Astrocyte (in vitro differentiated cells and primary cell): ENCODE results near the gene ELMO1. TPM values are rescaled to one million over a fixed set of nuclear protein-coding genes. Genes with fewer than 3 reads are reported as not detected.

Source experiments
- DNase-seq: peaks from one replicate; pipeline ENCODE4 v3.0.0-alpha.2; 2010; ENCODE audit warnings: low read depth
- FAIRE-seq: peaks from 2 replicates; lab custom pipeline; 2011; peaks lifted over from hg19 to GRCh38; lab: Jason Lieb, UNC
- H2AFZ ChIP-seq: 2 replicates; pipeline ENCODE4 v1.6.0; 2012; ENCODE audit warnings: low read depth, low read length, inconsistent platforms
- H3K27ac ChIP-seq: 2 replicates; pipeline ENCODE4 v1.5.1; 2011; ENCODE audit warnings: low read depth, low read length, inconsistent platforms
- H3K27me3 ChIP-seq: 2 replicates; pipeline ENCODE4 v1.6.0; 2011; ENCODE audit warnings: low read length, inconsistent platforms; ENCODE audit not compliant: insufficient read depth
- H3K36me3 ChIP-seq: 2 replicates; pipeline ENCODE4 v1.5.1; 2011; ENCODE audit warnings: low read length, inconsistent platforms; ENCODE audit not compliant: insufficient read depth
- H3K4me1 ChIP-seq: 2 replicates; pipeline ENCODE4 v1.5.1; 2011; ENCODE audit warnings: low read length, inconsistent platforms; ENCODE audit not compliant: insufficient read depth
- H3K4me2 ChIP-seq: 2 replicates; pipeline ENCODE4 v1.6.0; 2012; ENCODE audit warnings: low read length, inconsistent platforms
- H3K4me3 ChIP-seq: 2 replicates; pipeline ENCODE4 v1.5.1; 2011; ENCODE audit warnings: low read depth, mild to moderate bottlenecking, low read length, inconsistent platforms; ENCODE audit not compliant: insufficient read depth
- H3K79me2 ChIP-seq: 2 replicates; pipeline ENCODE4 v1.6.0; 2012; ENCODE audit warnings: mild to moderate bottlenecking, low read length, inconsistent platforms; ENCODE audit not compliant: insufficient read depth
- H3K9ac ChIP-seq: 2 replicates; pipeline ENCODE4 v1.6.0; 2012; ENCODE audit warnings: mild to moderate bottlenecking, low read length, inconsistent platforms
- H3K9me3 ChIP-seq: 2 replicates; pipeline ENCODE4 v1.5.1; 2012; ENCODE audit warnings: low read depth, mild to moderate bottlenecking, low read length, inconsistent platforms; ENCODE audit not compliant: insufficient read depth
- H4K20me1 ChIP-seq: 2 replicates; pipeline ENCODE4 v1.6.0; 2012; ENCODE audit warnings: low read length, inconsistent platforms; ENCODE audit not compliant: insufficient read depth
- H3K27ac Mint-ChIP-seq: one replicate; pipeline ENCODE4 v1.8.0; 2021; ENCODE audit warnings: mild to moderate bottlenecking, mixed read lengths; ENCODE audit not compliant: unreplicated experiment
- H3K27me3 Mint-ChIP-seq: one replicate; pipeline ENCODE4 v1.8.0; 2021; ENCODE audit warnings: low read depth, mixed read lengths; ENCODE audit not compliant: unreplicated experiment
- H3K36me3 Mint-ChIP-seq: one replicate; pipeline ENCODE4 v1.8.0; 2021; ENCODE audit warnings: low read depth, mixed read lengths; ENCODE audit not compliant: unreplicated experiment
- H3K4me1 Mint-ChIP-seq: one replicate; pipeline ENCODE4 v1.8.0; 2021; ENCODE audit warnings: low read depth, mixed read lengths; ENCODE audit not compliant: unreplicated experiment
- H3K4me3 Mint-ChIP-seq: one replicate; pipeline ENCODE4 v1.8.0; 2021; ENCODE audit warnings: mild to moderate bottlenecking, moderate library complexity, mixed read lengths; ENCODE audit not compliant: unreplicated experiment
- H3K9me3 Mint-ChIP-seq: one replicate; pipeline ENCODE4 v1.8.0; 2021; ENCODE audit warnings: mild to moderate bottlenecking, mixed read lengths; ENCODE audit not compliant: unreplicated experiment
- CTCF ChIP-seq: IDR thresholded peaks from 2 replicates; pipeline ENCODE4 v1.5.1; 2011; ENCODE audit warnings: low read depth, mild to moderate bottlenecking, inconsistent platforms, low read length, moderate library complexity; ENCODE audit not compliant: insufficient read depth
- EZH2 ChIP-seq: IDR thresholded peaks from 2 replicates; pipeline ENCODE4 v1.6.1; 2012; ENCODE audit warnings: mild to moderate bottlenecking, low read length, inconsistent platforms; ENCODE audit not compliant: insufficient read depth
- total RNA-seq: library from RNA; stranded (reverse); gene quantifications from 2 replicates; pipeline ENCODE4 v1.2.1, GENCODE V29; 2021

Gene ELMO1
- total RNA-seq, 1 donor from 2014 or later: 20.4 TPM

- Mint-ChIP-seq H3K4me3 (no peak overlapping the region), H3K36me3 (no peaks in the 10 kb centered on the region), H3K4me1 (peaks cover 2% of the 10 kb centered on the region), H3K27me3 (no peaks in the 10 kb centered on the region), H3K27ac (no peak overlapping the region), H3K9me3 (no peaks in the 10 kb centered on the region)
- no peak for DNase-seq
- Histone ChIP-seq H4K20me1 (no peaks in the 10 kb centered on the region), H3K4me1 (no peaks in the 10 kb centered on the region), H3K27ac (no peak overlapping the region), H3K4me3 (no peak overlapping the region), H3K9me3 (no peaks in the 10 kb centered on the region), H3K79me2 (no peaks in the 10 kb centered on the region), H3K9ac (no peak overlapping the region), H3K27me3 (no peaks in the 10 kb centered on the region), H3K4me2 (no peak overlapping the region), H3K36me3 (no peaks in the 10 kb centered on the region), H2AFZ (no peak overlapping the region)
- TF ChIP-seq CTCF (no peak), EZH2 (no peak)
- FAIRE-seq: no peak
These were observed 81.7 kb downstream of the ELMO1 start for GRCh38 chr7:37367010-37367409.

GRCh38 chr7:37366445-37366844 is 82.2 kb downstream of the ELMO1 start:
- Mint-ChIP-seq H3K27me3 (no peaks in the 10 kb centered on the region), H3K36me3 (no peaks in the 10 kb centered on the region), H3K27ac (no peak overlapping the region), H3K9me3 (no peaks in the 10 kb centered on the region), H3K4me3 (no peak overlapping the region), H3K4me1 (peaks cover 2% of the 10 kb centered on the region)
- Histone ChIP-seq H3K4me2 (no peak overlapping the region), H3K27ac (no peak overlapping the region), H4K20me1 (no peaks in the 10 kb centered on the region), H3K79me2 (no peaks in the 10 kb centered on the region), H3K36me3 (no peaks in the 10 kb centered on the region), H3K4me1 (no peaks in the 10 kb centered on the region), H3K9me3 (no peaks in the 10 kb centered on the region), H3K4me3 (no peak overlapping the region), H2AFZ (no peak overlapping the region), H3K9ac (no peak overlapping the region), H3K27me3 (no peaks in the 10 kb centered on the region)
- FAIRE-seq: no peak
- DNase-seq: no peak
- TF ChIP-seq EZH2 (no peak), CTCF (no peak)

GRCh38 chr7:37365405-37365804 is 83.3 kb downstream of the ELMO1 start:
- TF ChIP-seq CTCF: no peak
- TF ChIP-seq EZH2: no peak
- H3K9me3 Mint-ChIP-seq: no peaks in the 10 kb centered on the region
- H3K4me3 Mint-ChIP-seq: no peak overlapping the region
- H3K36me3 Mint-ChIP-seq: no peaks in the 10 kb centered on the region
- H3K27ac ChIP-seq: no peak overlapping the region
- H3K4me2 ChIP-seq: no peak overlapping the region
- DNase-seq (no peak), FAIRE-seq (no peak)
- H3K9me3 ChIP-seq: no peaks in the 10 kb centered on the region
- H3K27me3 ChIP-seq: no peaks in the 10 kb centered on the region
- H3K27ac Mint-ChIP-seq: no peak overlapping the region
- H4K20me1 ChIP-seq: no peaks in the 10 kb centered on the region
- no peak overlapping the region for H3K4me3 ChIP-seq
- no peak overlapping the region for H3K9ac ChIP-seq
- H3K27me3 Mint-ChIP-seq: no peaks in the 10 kb centered on the region
- H3K36me3 ChIP-seq: no peaks in the 10 kb centered on the region
- H3K4me1 Mint-ChIP-seq: peaks cover 2% of the 10 kb centered on the region
- H3K79me2 ChIP-seq: no peaks in the 10 kb centered on the region
- H3K4me1 ChIP-seq: no peaks in the 10 kb centered on the region
- no peak overlapping the region for H2AFZ ChIP-seq
